Stimulated activated CD4-positive, alpha-beta T cell treated with anti-CD3 and anti-CD28 coated beads, Interleukin-2, amount 100 ng/mL, for 4 hours (primary cell): ENCODE measurements around the gene KCNB1.

ENCODE experiments used
- DNase-seq: peaks from one replicate; pipeline ENCODE4 v3.0.0-alpha.2; 2020; ENCODE audit warnings: low read depth

Gene KCNB1

DNA sequence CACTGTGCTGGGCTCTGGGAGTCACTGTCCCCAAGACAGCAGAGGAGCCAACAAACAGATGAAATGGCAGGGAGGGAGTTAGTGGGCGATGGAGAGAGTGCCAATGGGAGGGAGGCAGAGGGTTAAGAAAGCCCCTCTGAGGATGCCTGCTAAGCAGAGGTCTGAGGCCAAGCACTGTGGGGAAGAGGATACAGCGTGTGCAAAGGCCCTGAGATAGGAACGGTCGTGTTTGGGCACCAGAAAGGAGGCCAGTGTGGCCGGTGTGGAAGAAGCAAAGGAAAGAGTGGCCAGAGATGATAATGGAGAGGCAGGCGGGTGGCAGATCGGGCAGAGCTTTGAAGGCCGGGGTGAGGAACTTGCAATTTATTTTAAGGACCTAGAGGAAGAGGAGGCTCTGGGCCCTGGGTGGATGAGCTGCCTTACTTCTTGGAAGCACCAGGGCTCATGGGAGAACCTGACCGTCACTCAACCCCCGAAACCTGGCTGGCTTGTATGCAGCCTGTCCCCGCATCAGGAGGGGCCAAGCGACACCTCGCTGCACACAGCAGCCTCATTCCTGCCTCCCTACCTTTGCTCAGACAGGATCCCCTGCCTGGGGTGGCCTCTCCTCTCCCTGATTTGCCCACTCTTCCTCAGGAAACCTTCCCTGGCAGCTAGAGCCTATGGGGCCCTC, 73.0 kb downstream of the KCNB1 start:
- no peak for DNase-seq

DNA sequence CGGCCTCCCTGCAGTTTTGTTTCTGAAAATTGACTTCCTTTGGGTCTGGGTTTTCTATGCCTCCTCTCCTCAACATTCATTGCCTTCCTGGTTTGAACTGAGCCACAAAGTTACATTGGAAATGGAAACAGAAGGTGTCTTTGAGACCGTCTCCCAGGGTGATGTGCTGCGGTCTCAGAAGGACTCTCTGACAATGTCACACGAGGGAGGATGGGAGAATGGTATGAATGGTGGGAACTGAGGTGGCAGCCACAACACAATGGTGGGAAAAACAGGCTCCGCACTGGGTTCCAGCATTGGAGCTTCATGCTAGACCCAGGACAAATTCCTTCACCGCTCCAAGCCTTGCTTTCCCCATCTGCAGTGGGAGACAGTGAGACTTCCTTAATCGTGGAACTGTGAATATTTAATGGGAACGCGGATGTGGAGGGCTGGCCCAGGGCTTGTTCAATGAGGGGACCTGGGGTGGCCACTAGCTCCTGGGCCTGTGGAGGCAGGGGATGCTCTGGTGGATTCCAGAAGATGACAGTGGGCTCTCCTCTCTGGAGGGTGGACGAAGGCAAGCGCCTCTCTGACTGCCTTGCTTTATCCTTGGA, 73.9 kb downstream of the KCNB1 start:
- no peak for DNase-seq

DNA sequence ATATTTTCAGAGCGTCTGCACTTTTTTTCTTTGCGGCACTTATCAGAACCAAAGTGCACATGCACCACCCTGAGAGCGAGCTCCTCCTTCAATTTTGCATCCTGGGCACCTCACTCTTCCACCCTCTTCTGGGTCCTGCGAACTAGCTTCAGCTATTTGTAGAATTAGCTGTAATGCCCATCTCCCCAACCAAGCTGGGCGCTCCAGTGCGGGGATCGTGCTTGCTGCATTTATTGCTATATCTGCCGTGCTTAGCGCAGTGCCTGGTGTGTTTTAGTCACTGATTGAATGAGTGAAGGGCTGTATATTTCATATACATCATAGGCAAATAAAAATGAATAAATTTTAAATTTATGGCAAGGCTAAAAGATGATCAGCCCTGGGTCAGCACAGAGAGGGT, 75.8 kb downstream of the KCNB1 start:
- no peak for DNase-seq

DNA sequence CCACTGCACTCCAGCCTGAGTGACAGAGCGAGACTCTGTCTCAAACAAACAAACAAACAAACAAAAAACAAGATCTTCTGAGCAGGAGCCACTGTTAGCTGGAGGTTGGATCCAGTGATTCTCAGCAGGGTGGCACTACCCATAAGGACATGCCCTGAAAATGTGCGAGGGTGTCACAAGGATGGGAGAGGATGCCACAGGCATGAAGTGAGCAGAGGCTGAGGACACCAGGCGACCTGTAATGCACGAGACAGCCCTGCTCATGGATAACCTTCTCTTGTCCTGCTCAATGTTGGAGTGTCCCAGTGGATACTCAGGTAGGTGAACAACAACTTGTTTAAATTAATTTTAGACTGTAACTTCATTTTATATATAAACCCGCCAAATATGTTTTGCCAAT, 76.8 kb downstream of the KCNB1 start:
- no peak for DNase-seq

DNA sequence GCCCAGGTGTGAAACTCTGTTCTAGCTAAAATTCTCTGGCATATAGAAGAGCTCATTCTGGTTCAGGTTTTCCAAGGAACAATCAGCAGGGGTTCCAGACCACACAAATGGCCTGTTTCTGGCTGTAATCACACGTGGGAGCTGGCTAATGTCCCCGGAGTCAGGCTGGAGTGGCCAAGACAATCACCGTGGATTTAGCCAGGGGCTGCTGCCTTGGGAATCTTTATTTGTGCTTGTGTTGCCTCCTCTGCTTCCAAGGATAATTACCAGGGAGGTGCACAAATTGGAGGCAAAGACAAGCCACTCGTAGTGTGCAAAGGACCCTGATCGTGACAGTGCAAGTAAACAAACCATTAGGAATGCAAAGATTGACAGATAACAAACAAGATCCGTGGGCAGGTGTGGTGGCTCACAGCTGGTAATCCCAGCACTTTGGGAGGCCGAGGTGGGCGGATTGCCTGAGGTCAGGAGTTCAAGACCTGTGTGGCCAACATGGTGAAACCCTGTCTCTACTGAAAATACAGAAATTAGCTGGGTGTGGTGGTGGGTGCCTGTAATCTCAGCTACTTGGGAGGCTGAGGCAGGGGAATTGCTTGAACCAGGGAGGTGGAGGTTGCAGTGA, 77.3 kb downstream of the KCNB1 start:
- no peak for DNase-seq

DNA sequence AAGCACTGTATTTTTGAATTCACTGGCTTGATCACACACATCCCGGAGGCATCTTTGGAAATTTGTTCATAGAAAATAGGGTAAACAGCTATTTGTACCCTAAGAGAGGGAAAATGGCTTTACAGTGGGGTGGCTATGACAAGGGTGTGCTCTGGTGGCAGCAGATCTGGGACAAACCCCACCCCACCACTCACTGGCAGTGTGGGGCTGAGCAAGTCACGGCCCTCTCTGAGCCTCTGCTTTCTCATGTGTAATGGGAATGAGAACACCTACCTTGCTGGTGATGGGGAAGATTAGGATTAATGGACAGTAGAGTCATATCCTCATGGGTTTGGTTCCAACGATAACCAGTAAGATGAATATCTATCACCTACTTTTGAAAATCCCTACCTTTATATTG, 78.0 kb downstream of the KCNB1 start:
- DNase-seq: no peak

DNA sequence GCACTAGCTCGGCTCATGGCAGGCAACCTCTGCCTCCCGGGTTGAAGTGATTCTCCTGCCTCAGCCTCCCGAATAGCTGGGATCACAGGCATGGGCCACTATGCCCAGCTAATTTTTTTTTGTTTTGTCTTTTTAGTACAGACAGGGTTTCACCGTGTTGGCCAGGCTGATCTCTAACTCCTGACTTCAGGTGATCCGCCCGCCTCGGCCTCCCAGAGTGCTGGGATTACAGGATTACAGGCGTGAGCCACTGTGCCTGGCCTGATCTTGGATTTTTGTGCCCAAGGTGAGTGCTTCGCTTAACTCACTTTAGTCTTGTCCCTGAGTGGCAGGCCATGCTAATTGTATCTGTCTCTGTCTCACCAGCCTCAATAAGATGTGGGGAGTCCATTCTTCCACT, 78.6 kb downstream of the KCNB1 start:
- DNase-seq: no peak

DNA sequence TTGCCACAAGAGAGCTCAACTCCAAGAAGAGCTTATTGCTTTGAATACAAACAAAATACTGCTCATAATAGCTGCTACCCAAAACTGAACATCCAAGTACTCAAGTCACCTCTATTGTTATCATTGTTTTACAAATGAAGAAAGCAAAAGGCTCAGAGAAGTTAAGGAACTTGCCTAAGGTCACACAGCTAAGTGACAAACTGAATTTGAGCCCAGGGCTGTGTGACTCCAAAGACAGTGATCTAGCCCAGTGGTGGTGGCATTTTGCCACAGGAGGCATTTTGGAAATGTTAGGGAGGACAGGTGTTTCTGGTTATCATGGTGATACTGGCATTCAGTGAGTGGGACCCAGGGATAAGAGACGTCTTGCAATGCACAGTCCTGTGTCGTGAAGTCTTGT, 79.5 kb downstream of the KCNB1 start:
- no peak for DNase-seq

DNA sequence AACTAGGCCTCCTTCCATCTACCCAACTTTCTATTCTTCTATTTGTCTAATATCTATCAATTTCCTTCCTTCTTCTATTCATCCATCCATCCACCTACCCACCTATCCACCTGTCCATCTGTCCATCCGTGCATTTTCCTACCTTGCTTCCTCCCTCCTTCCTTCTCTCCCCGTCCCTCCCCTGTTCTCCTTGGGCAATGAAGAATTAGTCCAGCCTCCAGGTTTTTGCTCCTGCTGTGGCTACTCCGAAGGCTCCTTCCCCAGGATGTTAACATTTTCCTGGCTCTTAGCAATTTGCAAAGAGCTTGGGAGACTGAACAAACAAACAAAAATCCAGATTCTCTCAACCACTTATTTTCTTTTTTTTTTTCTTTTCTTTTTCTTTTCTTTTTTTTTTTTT, 81.6 kb downstream of the KCNB1 start:
- no peak for DNase-seq

DNA sequence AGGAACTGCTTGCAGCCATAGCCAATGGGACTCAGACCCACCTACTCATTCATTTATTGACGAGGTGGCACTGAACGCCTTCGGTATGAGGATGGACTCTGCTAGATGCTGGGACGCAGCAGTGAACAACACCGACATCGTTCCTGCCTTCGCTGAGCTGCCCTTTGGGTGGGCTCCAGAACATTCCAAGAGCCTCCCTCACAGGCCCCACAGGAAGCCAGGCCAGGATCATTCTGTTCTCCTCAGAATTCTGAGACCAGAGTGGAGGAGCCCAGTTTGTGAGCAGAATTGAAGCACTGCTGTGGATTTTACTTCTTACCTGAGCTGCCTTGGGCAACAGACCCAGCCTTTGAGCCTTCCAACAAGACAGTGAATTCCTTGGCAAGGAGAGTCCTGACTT, 82.1 kb downstream of the KCNB1 start:
- no peak for DNase-seq

DNA sequence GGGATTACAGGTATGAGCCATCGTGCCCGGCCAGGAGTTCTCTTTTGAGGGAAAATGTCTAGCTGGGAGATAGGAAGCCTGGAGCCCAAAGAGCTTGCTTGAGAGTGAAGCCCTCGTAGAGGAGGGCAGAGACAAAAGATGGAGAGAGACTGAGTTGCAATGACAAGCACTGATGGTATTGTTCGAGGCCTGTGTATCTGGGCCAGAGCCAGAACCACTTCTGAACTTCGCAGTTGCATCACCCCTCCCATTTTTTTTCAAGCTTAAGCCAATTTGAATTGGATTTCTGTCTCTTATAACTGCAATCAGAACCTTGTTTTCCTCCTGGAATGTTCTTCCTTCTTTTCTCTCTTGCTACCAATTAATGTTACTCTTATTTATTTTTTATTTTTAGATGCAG, 83.1 kb downstream of the KCNB1 start:
- no peak for DNase-seq

DNA sequence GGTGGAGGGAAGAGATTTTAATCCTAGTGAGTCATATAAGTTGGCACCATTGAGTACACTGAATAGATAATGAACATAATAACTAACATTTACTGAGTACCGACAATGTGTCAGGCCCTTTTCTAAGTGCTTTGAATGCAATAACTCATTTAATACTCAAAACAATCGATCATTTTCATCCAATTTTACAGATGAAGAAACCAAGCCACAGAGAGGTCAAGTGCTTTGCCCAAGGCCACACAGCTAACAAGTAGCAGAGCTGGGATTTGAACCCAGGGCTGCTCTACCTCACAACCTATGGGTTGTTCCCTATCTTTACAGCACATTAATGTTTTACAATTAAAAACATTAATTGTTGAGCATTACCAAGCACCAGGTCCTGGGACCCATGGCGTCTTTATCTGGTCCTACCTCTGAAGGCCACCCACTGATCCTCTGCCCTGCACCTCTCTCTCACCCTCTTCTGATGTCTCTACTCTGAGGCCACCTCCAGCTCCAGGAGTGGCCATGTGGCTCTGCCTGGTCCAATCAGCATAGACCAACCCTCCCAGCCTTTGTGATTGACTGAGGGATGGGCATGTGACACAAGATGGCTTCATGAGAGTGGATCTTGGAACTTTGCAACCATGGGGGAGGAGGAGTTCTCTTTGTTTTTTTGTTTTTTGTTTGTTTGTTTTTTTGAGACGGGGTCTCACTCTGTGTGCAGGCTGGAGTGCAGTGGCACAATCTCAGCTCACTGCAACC, 83.9 kb downstream of the KCNB1 start:
- no peak for DNase-seq

DNA sequence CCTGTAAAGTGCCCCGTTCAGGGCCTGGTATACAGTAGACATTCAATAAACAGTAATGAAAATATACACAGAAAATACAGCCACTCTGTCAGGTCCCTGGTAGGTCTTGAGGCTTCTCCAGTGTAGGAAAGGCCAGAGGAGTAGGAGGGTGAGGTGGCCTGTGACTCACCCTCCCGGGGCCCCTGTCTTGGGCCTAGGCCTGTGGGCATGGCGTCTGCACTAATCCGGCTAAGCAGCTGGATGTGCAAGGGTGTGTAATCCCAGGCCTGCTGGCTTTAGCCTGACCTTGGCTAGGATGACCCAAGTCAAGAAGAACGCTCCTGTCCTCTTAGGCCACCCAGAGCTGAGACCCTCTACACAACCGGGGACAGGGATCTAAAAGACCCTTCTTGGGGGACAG, 84.9 kb downstream of the KCNB1 start:
- DNase-seq: no peak

DNA sequence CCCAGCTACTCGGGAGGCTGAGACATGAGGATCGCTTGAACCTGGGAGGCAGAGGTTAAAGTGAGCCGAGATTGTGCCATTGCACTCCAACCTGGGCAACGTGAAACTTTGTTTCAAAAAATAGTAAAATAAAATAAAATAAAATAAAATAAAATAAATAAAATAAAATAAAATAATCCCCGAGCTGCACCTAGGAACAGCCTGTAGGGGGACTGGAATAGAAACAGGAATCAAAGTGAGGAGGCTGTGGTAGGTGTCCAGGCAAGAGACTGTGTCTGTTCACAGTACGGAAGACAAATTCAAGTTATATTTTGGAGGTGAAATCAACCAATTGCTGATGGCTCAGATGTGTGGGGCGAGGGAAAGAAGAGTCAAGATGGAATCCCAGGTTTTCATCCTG, 86.2 kb downstream of the KCNB1 start:
- no peak for DNase-seq

DNA sequence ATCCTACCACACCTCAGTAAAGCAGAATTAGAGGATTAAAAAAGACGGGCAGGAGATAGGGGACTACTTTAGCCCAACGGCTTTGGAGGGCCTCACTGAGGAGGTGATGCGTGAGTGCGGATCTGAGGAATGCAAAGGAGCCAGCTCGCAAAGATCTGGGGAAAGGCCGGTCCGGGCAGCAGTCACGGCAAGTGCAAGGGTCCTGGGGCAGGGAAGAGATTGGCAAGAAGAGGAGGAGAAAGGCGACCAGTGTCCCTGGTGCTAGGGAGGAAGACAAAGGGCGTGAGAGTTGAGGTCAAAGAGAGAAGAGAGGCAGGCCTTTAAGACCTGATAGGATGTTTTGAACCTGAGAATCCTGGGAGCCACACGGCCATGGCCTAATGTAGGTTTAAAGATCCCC, 86.8 kb downstream of the KCNB1 start:
- no peak for DNase-seq

DNA sequence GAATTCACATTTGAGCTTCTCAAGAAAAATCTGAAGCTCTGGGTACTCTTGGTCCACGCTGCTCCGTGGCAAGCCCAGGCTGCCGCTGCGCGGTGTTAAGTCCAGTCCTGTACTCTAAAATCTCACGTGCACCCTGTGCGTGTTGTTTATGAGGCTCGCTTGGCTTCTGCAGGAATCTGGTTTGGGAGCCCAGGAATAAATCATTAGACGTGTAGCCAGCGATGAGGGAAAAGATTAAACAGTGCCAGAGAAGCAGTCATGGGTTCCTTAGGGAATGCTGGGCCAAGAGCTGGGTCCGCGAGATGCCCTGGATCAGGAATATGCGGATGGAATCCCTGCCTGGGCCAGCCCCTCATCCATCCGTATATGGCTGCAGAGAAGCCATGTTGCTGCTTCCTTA, 87.3 kb downstream of the KCNB1 start:
- no peak for DNase-seq

DNA sequence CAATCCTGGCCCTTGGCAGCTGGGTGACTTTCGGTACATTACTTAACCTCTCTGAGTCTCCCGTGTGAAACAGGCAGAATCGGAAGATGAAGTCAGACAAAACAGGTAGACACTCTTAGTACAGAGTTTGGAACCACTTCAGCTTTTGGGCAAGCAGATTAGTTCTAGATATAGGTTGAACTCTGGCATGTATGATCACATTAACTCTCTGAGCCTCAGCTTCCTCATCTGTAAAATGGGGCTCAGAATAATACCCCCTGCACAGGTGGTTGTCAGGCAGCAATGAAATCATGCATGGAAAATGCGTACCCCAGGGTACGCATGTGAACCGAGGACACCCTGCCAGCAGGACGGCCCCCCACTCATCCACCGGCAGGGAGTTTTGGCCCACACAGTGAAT, 87.7 kb downstream of the KCNB1 start:
- DNase-seq: no peak

DNA sequence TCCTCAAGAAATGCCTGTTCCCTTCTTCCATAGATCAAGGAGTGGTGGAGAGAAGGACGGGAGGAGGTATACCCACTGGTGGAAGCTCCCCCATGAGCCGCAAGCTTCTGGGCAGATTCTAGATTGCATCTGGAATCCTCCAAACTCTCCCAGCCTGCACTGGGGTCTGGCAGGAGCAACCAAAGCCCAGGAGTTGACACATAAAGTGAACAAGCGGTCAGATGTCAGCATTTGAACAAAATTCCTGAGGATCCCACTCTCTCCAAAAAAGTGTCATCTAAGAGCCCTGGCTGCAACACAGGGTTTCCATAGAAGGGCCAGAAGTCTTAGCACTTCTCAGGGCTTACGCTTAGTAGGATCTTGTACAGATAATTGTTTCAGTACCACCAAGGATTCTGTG, 88.2 kb downstream of the KCNB1 start:
- no peak for DNase-seq

DNA sequence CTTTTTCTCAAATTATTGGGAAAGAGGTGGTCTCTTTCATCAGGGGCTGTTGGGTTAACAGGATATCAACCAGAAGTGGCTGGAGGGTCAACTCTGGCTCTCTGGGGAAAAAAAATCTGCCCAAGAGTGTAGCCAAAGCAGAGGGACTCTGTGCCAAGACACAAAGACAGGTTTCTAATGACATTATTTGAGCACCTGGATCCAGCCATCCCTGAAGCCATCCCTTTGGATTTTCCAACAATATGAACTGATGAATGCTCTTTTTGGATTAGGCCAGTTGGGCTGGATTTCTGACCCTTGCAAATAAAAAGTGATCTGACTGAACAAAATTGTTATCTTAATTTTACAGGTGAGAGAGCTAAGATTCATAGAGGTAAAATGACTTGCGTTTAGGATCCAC, 88.7 kb downstream of the KCNB1 start:
- no peak for DNase-seq

DNA sequence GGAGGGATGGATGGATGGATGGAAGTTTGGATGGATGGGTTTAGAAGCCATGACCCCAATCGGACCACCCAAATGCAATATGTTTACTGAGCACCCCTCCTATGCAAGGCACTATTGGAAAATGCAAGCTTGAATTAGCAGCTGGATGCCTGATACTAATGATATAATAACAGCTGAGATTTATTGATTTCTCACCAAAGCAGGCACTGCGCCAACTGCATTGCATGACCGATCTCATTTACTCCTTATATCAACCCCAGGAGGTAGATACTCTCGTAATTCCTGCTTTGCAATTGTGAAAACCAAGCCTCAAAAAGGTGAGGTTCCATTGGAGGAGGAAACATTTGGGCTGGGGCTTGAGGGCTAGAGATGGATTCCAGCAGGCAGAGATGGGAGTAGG, 89.7 kb downstream of the KCNB1 start:
- no peak for DNase-seq

DNA sequence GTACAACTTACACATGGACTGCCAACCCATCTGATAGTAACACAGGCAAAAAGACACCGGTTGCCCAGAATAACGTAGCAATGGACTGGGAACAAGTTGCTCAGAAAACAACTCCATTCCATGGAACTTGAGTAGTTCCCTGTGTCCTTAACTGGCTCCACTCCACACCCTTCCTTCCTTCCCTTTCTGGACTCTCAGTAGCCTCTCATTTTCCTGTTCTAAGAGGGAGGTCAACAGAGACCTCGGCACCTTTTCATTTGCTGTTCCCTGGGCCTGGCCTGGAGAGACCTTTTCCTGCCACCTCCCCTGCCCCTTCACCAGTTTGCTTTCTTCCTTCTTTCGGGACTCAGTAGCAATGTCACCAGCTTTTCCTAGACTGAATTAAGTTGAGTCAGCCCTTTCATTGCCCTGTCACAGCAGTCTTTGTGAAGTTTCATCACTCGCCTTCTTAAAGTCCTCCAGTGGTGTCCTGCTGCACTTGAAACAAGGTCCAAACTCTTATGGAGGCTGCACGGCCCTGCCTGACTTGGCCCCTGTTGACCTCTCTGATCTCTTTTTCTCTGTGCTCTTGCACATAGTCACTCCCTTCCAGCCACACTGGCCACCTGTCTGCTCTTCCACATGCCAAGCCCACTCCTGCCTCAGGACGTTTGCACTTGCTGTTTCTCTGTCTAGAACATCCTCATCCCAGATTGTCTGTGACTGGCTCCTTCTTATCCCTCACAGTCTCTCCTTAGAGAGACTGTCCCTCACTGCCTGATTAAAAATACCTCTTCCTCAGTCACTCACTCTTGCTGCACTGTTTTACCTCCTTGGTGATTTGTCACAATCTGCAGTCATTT, 90.8 kb downstream of the KCNB1 start:
- DNase-seq: no peak

DNA sequence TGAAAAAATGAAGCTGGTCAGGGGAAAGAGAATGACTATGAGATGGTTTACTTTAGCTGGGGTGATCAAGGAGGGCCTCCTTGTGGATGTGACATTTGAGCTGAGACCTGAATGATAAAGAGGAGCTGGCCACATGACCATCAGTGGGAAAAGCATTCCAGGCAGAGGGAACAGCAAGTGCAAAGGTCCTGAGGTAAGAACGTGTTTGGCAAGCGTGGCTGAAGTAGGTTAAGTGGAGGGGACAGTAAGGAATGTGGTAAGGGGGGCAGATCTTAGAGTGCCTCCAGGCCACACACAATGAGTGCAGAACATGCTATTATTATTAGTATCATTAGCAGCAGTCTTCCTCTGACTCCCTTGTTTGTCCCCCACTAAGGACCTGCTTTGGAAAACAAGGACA, 92.6 kb downstream of the KCNB1 start:
- no peak for DNase-seq
